VCaP (cell line): ENCODE data around the gene SULT2B1.
A peak's percentile ranks its signal among the peaks of the same experiment; 100 is the strongest.

Source experiments
- H3K27ac ChIP-seq: fragments of 450-650 bp; 2 replicates; pipeline ENCODE4 v1.5.1; 2017
- CTCF ChIP-seq: fragments of 450-650 bp; conservative IDR thresholded peaks from 2 replicates; pipeline ENCODE4 v1.5.1; 2017; ENCODE audit warnings: mild to moderate bottlenecking, moderate library complexity

Gene SULT2B1

GRCh38 chr19:48544856-48545750, 6.9 kb upstream of the SULT2B1 start:
- TF ChIP-seq CTCF, result no peak
- H3K27ac ChIP-seq, result no peak overlapping the region; the same call in 1 of the 2 replicates

- TF ChIP-seq CTCF, result no peak
- H3K27ac ChIP-seq, result no peak overlapping the region
These were observed 4.2 kb upstream of the SULT2B1 start for GRCh38 chr19:48547722-48548121.

- H3K27ac ChIP-seq, result no peak overlapping the region
- no peak for TF ChIP-seq CTCF
These were observed 3.6 kb upstream of the SULT2B1 start for GRCh38 chr19:48548253-48548911.

- no peak for TF ChIP-seq CTCF
- no peak overlapping the region for H3K27ac ChIP-seq
These were observed 2.6 kb upstream of the SULT2B1 start for GRCh38 chr19:48549380-48549779.

- H3K27ac ChIP-seq, result peak overlapping the region; percentile 44; the same call in 1 of the 2 replicates
- no peak for TF ChIP-seq CTCF
These were observed 692 bp downstream of the SULT2B1 start for GRCh38 chr19:48552406-48553322.

- TF ChIP-seq CTCF, result no peak
- H3K27ac ChIP-seq, result peak overlapping the region; percentile 44; the same call in 1 of the 2 replicates
These were observed 1.9 kb downstream of the SULT2B1 start for GRCh38 chr19:48553676-48554384.
